Mucosa of gallbladder (tissue), 1 donor: Measurements from ENCODE around the gene SH3BGRL2. TPM values are rescaled to one million over a fixed set of nuclear protein-coding genes. Genes with fewer than 3 reads are reported as not detected.

Experiments
- DNase-seq: peaks from one replicate; pipeline ENCODE4 v3.0.0-alpha.2; 2020; ENCODE audit warnings: low spot score
- total RNA-seq: library from RNA; stranded (reverse); gene quantifications from one replicate; pipeline ENCODE4 v1.2.1, GENCODE V29; 2021
- donor health status: DM: no; HTN: no; CAD: no.

SH3BGRL2 gene
- total RNA-seq, 1 donor from 2014 or later, result 64.3 TPM

DNA sequence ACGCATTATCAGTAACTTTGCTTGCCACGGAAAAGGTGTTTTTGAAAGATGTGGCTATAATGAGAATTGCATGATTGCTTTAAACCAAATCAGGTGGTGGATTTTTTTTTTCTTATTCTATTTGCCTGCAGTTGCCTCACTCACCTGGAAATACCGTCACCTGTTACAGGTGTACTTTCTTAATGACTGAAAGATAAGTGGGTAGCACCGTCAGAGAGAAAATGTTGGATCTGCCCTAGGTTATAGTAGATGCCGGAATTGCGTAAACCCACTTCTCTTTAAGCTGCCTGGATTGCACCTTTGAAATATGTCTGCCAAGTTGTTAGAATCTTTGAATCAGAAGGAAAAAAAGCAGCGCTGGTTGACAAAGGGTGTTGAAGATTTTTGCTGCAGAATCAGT, 68.5 kb downstream of the SH3BGRL2 start:
- no peak for DNase-seq

DNA sequence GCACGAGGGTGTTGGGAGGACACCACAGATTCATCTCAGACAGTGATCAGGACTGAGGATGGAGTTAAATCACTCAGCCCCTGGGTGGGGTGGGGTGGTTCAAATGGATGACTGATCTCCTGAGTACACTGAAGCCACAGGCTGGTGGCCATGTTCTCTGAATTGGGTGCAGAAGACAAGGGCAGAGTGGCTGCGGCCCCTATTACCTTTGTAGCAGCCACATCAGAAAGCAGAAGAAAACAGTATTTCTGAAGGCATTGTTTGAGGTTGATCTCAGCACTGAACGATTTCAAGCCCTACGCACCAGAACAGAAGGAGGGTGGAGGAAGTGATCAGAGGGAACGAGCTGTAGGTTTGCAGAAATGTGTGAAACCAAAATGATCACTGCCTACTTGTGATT, 71.6 kb downstream of the SH3BGRL2 start:
- no peak for DNase-seq

DNA sequence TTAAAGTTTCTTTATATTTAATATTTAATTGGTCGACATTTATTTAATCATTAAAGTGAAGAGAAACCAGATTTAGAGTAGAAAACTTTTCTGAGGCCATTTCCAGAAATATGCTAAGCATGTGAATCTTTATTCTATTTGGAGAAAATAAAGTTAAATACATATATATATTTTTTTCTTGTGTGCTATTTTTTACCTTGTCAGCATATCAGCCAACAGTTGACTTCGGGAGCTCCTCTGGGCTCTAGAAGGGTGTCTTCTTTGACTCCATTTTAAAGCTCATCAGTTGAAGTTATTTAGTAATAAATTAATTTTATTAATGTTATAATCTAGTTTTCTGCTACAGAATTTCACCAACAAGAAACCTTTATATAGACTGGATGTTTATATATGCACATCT, 73.1 kb downstream of the SH3BGRL2 start:
- no peak for DNase-seq

DNA sequence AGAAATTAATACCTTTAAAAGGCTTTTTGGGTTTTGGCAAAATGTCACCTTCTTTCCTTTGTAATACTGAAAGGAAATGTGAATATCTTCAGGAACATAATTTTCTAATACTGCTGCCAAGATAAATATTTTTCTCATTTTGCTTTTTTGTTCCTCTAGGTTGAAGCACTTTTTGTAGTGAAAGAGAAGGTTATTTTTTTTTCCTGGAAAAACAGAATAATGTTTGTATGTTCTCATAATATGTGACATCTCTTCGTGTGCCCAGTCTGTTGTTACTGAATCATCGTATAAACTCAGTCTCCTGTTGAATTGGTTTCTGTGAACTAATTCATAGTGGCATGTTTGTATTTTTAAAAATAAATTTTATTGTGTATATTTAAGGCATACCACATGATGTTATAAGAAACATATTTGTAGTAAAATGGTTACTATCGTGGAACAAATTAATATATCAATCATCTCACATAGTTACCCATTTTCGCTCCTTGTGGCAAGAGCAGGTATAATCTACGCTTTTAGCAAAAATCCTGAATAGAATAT, 74.4 kb downstream of the SH3BGRL2 start:
- no peak for DNase-seq

- no peak for DNase-seq
Measured at GRCh38 chr6:79706527-79706926, 75.4 kb downstream of the SH3BGRL2 start.

DNA sequence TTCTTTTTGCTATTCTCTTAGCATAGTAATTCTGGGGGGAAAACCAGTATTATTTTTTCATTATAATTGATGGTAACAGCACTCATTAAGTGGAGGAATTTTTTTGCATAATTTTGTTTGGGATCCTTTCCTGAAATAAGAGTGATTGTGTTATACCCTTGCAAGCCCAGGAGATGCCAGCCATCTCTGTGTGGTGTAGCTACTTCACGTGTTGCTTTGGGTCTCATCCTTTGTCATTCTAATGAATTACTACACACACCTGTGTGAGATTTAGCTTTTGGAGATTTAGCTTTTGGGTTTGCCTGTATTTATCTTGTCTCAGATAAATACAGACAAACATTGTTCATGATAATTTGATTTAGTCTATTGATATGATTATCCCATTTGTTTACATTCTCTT, 76.5 kb downstream of the SH3BGRL2 start:
- DNase-seq, result no peak

DNA sequence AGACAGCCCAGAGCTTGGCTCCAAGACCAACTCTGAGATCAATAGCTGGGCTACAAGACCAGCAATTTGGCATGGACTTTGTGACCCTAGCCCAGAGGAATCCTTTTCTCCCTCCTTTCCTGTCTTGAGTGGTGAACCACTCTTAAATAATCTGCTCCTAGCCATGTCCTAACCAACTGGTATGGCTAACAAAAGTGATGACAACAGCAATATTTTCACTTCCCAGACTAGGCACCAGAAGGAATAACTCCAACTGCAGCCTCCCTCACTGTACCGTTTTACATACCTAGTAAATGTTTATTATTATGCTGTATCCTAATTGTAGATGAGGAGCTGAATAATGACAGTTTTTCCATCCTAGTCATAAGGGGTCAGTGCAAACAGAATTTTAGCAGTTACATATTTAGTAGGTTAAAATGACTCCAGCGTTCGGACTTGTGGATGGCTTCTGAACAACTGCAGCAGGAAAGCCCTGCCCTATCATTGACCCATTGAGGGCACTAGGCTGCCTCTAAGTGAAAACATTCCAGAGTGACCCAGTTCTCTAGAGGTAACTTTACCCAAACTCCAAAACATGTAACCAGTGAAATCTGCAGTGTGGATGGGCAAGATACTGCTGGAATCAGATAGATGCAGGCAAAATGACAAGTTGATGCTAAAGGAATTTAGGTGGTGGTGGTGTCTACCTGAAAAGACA, 77.1 kb downstream of the SH3BGRL2 start:
- DNase-seq, result no peak

GRCh38 chr6:79710127-79710526, 79.0 kb downstream of the SH3BGRL2 start:
- DNase-seq, result no peak

DNA sequence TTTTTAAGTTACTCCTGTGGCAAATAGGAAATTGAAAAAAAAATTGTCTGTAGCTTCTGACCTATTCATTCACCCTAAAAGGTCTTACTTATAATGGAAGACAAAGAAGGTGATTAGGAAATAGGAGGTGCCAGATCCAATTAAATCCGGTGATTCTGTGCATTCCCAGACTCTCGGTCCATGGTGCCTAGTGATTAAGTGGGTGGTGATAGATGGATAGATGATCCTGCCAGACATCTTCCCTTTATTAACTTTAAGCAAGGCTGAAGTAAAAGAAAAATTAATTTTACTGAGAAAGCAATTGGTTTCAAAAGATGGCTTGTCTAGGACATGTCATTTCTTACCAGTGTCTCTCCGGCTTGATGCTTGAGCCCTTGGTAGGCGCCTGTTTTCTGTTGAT, 80.0 kb downstream of the SH3BGRL2 start:
- DNase-seq, result no peak

DNA sequence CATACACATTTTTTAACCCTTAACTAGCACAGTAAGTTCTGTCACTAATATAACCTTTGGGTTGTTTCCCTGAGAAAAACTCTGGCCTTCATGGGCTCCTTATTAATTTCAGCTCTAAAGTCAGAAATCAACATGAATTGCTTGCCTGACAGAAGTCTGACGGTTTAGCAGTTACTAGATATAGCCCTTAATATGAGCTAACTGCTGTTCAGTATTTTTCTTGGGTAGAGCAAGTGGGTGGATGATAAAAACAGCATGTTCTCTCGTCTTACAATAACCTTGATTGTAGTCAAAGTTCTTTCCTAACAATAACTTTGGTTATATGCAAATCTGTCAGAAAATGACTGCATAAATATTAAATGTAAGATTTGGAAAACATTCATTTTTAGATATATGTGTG, 81.0 kb downstream of the SH3BGRL2 start:
- no peak for DNase-seq

DNA sequence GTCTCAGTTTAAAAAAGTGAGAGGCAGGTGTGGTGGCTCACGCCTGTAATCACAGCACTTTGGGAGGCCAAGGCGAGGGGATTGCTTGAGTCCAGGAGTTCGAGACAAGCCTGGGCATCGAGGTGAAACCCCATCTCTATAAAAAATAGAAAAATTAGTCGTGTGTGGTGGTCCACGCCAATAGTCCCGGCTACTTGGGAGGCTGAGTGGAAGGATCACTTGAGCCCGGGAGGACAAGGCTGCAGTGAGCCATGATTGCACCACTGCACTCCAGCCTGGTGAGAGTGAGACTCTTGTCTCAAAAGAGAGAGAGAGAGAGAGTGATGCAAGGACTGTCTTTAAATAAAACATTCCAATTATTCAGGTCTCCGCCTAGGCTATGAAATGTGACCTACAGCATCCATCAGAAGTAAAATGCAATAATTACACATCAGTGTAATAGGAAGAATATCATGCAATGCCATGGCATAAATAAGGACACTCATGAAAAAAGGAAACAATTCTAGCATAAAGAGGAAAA, 81.5 kb downstream of the SH3BGRL2 start:
- DNase-seq, result no peak

DNA sequence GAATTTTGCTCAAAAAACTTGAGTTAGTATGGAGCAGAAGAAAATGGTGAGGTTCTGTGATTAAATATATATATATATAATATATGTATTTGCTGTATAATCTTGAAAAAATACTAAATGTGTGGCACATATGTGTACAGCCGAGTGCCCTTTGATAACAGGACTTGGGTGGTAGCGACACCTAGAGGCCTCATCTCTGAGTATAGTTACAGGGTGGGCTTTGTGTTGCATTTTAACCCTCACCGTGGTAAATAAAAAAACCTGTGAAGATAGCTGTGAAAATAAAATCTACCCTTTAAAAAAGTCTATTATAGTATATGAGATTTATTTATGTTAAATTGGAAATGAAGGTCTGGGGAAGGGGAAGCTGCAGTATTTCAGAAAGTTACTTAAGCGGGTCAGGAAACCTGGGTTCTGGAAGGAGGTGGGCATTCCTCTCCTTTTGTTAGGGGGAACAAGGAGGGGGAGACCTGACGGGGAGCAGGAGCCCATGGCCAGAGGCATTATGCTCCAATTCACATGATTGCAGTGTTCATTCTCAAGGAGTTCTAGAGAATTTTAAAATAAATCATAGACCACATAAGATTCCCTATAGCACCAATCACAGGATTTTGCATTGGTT, 82.7 kb downstream of the SH3BGRL2 start:
- peak; percentile 40 for DNase-seq

DNA sequence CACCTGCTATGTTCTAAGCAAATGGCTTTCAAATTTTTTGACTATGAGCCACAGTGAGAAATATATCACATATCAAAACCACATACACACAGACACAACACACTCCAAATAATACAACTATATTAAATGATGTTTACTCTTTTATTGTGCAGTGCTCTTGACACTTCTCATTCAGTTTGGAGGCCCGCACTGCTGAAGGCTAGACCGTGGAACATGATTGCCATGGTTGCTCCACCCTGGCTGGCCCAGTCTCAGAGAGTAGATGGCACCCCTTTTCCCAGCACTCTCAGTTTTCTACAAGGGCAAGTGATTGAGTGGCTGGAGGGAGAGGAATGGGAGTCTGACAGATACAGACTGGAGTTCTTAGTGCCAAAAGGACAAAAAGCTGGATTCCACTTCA, 86.9 kb downstream of the SH3BGRL2 start:
- DNase-seq, result no peak

DNA sequence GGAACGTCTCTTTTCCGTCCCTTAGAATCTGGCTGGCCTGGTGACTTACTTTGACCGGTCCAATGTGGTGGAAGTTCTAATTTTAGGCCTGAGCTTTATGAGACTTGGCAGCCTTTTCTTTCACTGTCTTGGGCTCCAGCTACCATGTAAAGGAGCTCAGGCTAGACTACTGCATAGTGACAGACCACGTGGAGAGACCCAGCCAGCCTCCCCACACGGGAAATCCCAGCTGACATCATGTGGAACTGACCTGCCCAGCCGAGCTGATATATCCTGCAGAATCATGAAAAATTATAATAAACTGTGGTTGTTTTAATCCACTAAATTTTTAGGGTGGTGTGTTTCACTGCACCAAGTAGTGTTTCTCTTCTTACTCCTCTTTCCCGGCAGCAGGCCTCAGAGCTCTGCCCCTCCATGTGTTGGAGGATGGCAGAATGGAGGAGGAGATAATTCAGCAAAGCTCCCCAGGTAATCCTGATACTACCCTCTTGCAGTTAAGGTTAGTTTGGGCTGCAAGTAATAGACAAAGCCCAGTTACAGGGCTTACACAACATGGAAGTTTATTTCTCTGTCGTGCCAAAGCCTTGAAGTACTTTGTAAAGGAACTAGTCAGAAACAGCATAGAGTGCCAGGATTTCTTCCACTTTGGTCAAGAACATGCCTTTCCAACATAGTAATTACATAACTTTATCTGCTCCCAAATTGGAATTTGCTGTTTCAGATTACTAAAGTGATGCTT, 87.5 kb downstream of the SH3BGRL2 start:
- DNase-seq, result no peak

- no peak for DNase-seq
Measured at GRCh38 chr6:79719248-79719960, 88.3 kb downstream of the SH3BGRL2 start.

DNA sequence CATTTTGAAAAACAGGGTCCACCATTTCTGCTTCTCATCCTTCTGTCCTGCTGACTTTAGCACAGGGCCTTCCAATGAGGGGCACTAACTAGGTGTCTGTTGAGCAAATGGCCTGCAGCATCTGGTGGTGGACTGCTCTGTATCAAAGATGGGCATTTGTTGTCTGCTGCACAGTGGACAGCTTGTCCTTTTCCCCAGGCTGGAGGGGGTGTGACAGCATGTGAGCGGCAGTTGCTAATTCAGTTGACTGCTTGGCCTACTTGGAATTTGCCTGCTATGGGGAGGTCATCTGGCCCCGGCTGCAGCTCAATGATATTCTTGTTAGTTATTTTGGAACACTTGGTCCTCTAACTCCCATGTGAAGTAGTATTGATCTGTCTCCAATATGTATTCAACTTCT, 93.7 kb downstream of the SH3BGRL2 start:
- no peak for DNase-seq

DNA sequence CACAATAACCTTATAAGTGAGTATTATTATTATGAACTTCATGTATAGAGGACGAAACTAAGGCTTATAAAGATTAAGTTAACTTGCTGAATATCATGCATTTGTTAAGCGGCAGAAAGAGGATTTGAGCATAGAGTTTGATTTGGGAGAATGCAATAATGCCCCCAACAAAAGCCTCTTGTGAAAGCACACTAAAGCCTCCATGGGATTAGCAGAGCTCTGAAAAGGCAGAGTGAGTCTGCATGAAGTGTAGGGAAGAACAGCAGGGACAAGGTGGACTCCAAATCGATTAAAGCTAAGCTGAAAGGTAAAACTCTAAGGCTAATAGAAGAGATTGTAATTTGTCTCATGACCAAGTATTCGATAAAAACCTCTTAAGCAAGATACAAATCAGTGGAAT, 100.3 kb downstream of the SH3BGRL2 start:
- no peak for DNase-seq

DNA sequence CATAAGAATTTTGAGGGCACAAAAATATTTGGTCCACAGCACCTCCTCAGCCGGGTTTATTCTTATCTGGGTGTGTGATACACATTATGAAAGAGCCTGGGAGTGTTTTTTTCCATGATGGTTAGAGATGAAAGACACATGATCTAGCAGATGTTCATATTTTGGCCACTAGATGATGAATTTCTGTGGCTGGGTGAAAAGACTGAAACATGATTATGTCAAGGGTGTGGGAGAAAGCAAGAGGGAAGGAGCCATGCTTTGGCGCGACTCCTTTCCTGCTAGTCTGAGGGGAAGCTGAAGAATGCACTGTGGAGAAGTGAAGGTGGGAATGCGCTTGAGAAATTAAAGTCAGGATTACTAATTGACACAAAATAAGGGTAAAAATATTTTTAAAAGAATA, 102.3 kb downstream of the SH3BGRL2 start:
- no peak for DNase-seq

- no peak for DNase-seq
Measured at GRCh38 chr6:79734374-79734773, 103.2 kb downstream of the SH3BGRL2 start.

DNA sequence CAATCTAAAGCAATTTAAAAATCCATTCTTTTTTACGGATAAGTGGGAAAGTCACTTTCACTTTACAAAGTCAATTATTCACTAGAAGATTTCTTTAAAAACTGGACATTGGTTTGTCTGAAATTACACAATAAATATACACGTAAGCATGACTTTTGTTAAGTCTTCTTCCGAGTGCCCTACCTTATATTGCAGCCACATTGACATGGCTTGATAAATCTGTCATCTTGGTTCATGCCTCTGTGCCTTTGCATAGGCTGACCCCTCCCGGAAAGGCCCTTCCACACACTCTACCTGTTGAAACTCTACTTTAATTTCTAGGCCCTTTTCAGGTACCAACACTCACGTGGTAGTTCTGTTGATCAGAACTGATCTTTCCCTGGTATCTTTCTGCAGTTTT, 104.1 kb downstream of the SH3BGRL2 start:
- DNase-seq, result no peak

DNA sequence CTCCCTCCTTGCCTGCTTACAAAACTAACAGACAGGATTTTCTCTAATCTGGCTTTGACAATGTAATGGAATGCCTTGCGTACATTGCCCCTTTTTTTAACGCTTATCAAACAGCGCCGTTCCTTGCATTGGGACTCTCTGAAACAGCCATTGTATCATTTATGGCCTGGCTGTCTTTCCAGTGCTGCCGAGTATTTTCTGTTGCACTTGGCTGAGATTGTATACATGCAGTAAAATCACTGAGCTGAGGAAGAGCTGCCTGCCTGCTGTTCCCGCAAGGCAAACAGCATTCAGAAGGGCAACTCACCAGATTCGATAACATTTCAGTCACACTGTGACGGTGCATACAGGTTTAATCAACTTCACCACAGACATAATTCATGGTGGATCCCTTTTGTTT, 106.0 kb downstream of the SH3BGRL2 start:
- DNase-seq, result no peak

GRCh38 chr6:79742030-79742429, 110.9 kb downstream of the SH3BGRL2 start:
- DNase-seq, result no peak
